Fibroblast of skin of left quadriceps (primary cell): Measurements from ENCODE around the gene EPS8L2.
A peak's percentile ranks its signal among the peaks of the same experiment; 100 is the strongest.

Experiments
- DNase-seq, 2 experiments: peaks; one replicate each; pipeline ENCODE4 v3.0.0-alpha.2; 2013; ENCODE audit warnings: low read depth in 2 of 2

Gene EPS8L2

GRCh38 chr11:762421-763072 is 56.5 kb downstream of the EPS8L2 start:
- DNase-seq = peak in 1 of 2 experiments; percentile 18

- no peak for DNase-seq
These were observed 57.0 kb downstream of the EPS8L2 start for GRCh38 chr11:763073-763463.

- no peak for DNase-seq
These were observed 57.7 kb downstream of the EPS8L2 start for GRCh38 chr11:763549-764321.

- no peak for DNase-seq
These were observed 58.4 kb downstream of the EPS8L2 start for GRCh38 chr11:764322-765024.

- no peak for DNase-seq
These were observed 59.2 kb downstream of the EPS8L2 start for GRCh38 chr11:765025-765801.

GRCh38 chr11:765802-766091 is 59.7 kb downstream of the EPS8L2 start:
- DNase-seq = no peak

GRCh38 chr11:766106-766935 is 60.3 kb downstream of the EPS8L2 start:
- DNase-seq = no peak

- no peak for DNase-seq
These were observed 60.8 kb downstream of the EPS8L2 start for GRCh38 chr11:766936-767210.

GRCh38 chr11:767238-767637 is 61.2 kb downstream of the EPS8L2 start:
- no peak for DNase-seq

- no peak for DNase-seq
These were observed 64.0 kb downstream of the EPS8L2 start for GRCh38 chr11:769887-770641.

- DNase-seq = no peak
These were observed 64.9 kb downstream of the EPS8L2 start for GRCh38 chr11:770642-771616.

- no peak for DNase-seq
These were observed 65.7 kb downstream of the EPS8L2 start for GRCh38 chr11:771617-772204.

GRCh38 chr11:772429-773390 is 66.7 kb downstream of the EPS8L2 start:
- no peak for DNase-seq

GRCh38 chr11:773425-773824 is 67.4 kb downstream of the EPS8L2 start:
- DNase-seq = no peak

- no peak for DNase-seq
These were observed 67.8 kb downstream of the EPS8L2 start for GRCh38 chr11:773830-774229.

GRCh38 chr11:774873-775592 is 69.0 kb downstream of the EPS8L2 start:
- DNase-seq = no peak

GRCh38 chr11:776263-776560 is 70.2 kb downstream of the EPS8L2 start:
- DNase-seq = no peak
